Astrocyte of the hippocampus (primary cell): ENCODE data around the gene RPS6KA1.
"Not testable (repeated sequence)": the region's sequence is repeated elsewhere in the genome, so short reads cannot be mapped to it uniquely, and the experiment has no call there.

Source experiments
- DNase-seq: peaks from one replicate; pipeline ENCODE4 v3.0.0; 2011; ENCODE audit warnings: low read depth, low spot score

The RPS6KA1 gene

GRCh38 chr1:26554781-26555180 lies 25.2 kb downstream of the RPS6KA1 start:
- DNase-seq: no peak

- peak; percentile 24 for DNase-seq
Observed at GRCh38 chr1:26555550-26555981, 26.0 kb downstream of the RPS6KA1 start.

GRCh38 chr1:26556111-26556510 lies 26.6 kb downstream of the RPS6KA1 start:
- DNase-seq: no peak

- no peak for DNase-seq
Observed at GRCh38 chr1:26557008-26557407, 27.4 kb downstream of the RPS6KA1 start.

GRCh38 chr1:26558685-26559048 lies 29.1 kb downstream of the RPS6KA1 start:
- no peak for DNase-seq

- no peak for DNase-seq
Observed at GRCh38 chr1:26560403-26560780, 30.8 kb downstream of the RPS6KA1 start.

GRCh38 chr1:26570287-26570686 lies 40.7 kb downstream of the RPS6KA1 start:
- DNase-seq: peak; percentile 40

GRCh38 chr1:26571381-26571780 lies 41.8 kb downstream of the RPS6KA1 start:
- no peak for DNase-seq

- no peak for DNase-seq
Observed at GRCh38 chr1:26574018-26574417, 44.5 kb downstream of the RPS6KA1 start.

- DNase-seq: peak; percentile 44
Observed at GRCh38 chr1:26574719-26575251, 45.2 kb downstream of the RPS6KA1 start.

- no peak for DNase-seq
Observed at GRCh38 chr1:26575348-26575747, 45.8 kb downstream of the RPS6KA1 start.

GRCh38 chr1:26578167-26578566 lies 48.6 kb downstream of the RPS6KA1 start:
- DNase-seq: no peak

- DNase-seq: no peak
Observed at GRCh38 chr1:26579681-26580111, 50.1 kb downstream of the RPS6KA1 start.

- no peak for DNase-seq
Observed at GRCh38 chr1:26580116-26580515, 50.6 kb downstream of the RPS6KA1 start.

GRCh38 chr1:26581287-26581651 lies 51.7 kb downstream of the RPS6KA1 start:
- no peak for DNase-seq

- DNase-seq: no peak
Observed at GRCh38 chr1:26582053-26582835, 52.7 kb downstream of the RPS6KA1 start.

- peak; percentile 13 for DNase-seq
Observed at GRCh38 chr1:26582836-26583460, 53.4 kb downstream of the RPS6KA1 start.

- DNase-seq: no peak
Observed at GRCh38 chr1:26583646-26584485, 54.3 kb downstream of the RPS6KA1 start.

GRCh38 chr1:26584588-26584987 lies 55.0 kb downstream of the RPS6KA1 start:
- not testable (repeated sequence) for DNase-seq

- DNase-seq: no peak
Observed at GRCh38 chr1:26585471-26585870, 55.9 kb downstream of the RPS6KA1 start.

- DNase-seq: no peak
Observed at GRCh38 chr1:26593385-26593784, 63.8 kb downstream of the RPS6KA1 start.

GRCh38 chr1:26594593-26594992 lies 65.0 kb downstream of the RPS6KA1 start:
- not testable (repeated sequence) for DNase-seq
